ENCODE results near the gene HOXB8. TPM values are rescaled to one million over a fixed set of nuclear protein-coding genes. Genes with fewer than 3 reads are reported as not detected.

Gene HOXB8
- total RNA-seq, 1 experiment from 2014 or later = 0.70 TPM

DNA sequence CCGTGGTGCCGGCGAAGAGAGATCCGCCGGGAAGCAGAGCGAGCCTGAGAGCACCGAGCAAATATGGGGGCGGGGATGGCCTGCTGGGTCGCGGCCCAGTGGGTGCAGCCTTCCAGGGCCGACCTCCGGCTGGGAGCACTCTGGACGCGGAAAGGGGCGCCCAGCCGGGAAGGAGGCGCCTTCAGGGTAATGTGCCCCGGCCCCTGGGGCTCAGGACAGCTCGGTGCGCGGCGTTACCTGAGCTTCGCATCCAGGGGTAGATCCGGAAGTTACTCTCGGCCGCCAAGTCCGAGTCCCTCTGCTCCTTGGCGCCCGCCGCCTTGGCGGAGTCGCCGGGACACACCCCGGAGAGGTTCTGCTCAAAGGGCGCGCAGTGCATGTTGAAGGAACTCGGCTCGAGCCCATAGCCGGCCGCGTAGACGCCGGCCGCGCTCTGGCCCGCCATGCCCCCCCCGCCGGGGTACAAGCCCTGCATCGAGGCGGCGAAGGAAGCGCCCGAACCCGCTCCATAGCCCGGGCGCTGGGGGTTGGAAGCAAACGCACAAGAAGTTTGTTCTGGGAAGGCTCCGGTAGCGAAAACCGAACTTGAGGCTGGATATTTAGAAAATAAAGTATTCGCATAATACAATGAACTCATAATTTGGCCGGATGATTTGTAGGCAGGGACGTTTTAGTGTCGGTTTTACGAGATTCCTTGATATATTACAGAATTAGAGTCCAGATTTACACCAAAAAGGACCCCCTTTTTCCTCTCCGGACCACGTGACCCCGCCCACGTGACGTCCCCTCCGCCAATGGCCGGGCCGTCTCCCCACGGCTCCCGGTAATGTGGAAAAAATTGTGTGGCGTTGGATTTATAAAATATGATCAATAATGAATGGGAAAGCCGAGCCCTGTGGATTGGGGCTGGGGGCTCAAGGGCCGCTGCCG, 4.5 kb downstream of the HOXB8 start, which contains the start of gene HOXB7:
HOXB7 (minus strand) TSS at position 736 of the 930 bp plus-strand sequence; CDS start at position 637, 99 bp downstream.
- CTCF ChIA-PET = interaction anchor here (0.6 to 0.7 kb wide), 3 partner anchors 17 to 542 kb away, joined by 3 to 16 read pairs (median 6); no protein-coding TSS in a partner anchor
- Histone ChIP-seq H3K27ac (peak within 1 kb of the TSS; percentile 63), H3K4me2 (peak within 1 kb of the TSS; percentile 88), H3K36me3 (ENCODE audit: low read depth) (no peaks in the 10 kb centered on the region), H3K79me2 (ENCODE audit: low read depth) (peaks cover 24% of the 10 kb centered on the region), H2AFZ (peak within 1 kb of the TSS; percentile 92), H3K27me3 (ENCODE audit: insufficient read depth, low read depth) (no peaks in the 10 kb centered on the region), H3K9me2 (ENCODE audit: insufficient read depth) (no peaks in the 10 kb centered on the region), H3K4me3 (peak within 1 kb of the TSS; percentile 80), H3K4me1 (replicated peaks; ENCODE audit: insufficient read depth) (peaks cover 23% of the 10 kb centered on the region), H3F3A (ENCODE audit: insufficient read depth, low read depth) (no peaks in the 10 kb centered on the region; the same call in 1 of the 2 replicates), H4K20me1 (ENCODE audit: insufficient read depth) (no peaks in the 10 kb centered on the region), H3K9me3 (ENCODE audit: insufficient read depth, low read depth) (no peaks in the 10 kb centered on the region)
- no peak for TF ChIP-seq EZH2 (IDR thresholded peaks at IDR 0.05; ENCODE audit: low read depth)
- TF ChIP-seq, protein P1, sequence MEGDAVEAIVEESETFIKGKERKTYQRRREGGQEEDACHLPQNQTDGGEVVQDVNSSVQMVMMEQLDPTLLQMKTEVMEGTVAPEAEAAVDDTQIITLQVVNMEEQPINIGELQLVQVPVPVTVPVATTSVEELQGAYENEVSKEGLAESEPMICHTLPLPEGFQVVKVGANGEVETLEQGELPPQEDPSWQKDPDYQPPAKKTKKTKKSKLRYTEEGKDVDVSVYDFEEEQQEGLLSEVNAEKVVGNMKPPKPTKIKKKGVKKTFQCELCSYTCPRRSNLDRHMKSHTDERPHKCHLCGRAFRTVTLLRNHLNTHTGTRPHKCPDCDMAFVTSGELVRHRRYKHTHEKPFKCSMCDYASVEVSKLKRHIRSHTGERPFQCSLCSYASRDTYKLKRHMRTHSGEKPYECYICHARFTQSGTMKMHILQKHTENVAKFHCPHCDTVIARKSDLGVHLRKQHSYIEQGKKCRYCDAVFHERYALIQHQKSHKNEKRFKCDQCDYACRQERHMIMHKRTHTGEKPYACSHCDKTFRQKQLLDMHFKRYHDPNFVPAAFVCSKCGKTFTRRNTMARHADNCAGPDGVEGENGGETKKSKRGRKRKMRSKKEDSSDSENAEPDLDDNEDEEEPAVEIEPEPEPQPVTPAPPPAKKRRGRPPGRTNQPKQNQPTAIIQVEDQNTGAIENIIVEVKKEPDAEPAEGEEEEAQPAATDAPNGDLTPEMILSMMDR (conservative IDR thresholded peaks at IDR 0.05) = no peak
- DNase-seq = peak; percentile 52 to 64
- intact Hi-C loops (cut with micrococcal nuclease; ENCODE audit: unreplicated experiment) = loop anchor here (10.0 kb wide), 1 partner anchor 666 kb away; the partner anchor contains the start of gene PNPO
- POLR2A ChIA-PET (ENCODE audit: unreplicated experiment) = interaction anchor here (0.7 kb wide), 2 partner anchors 23 to 347 kb away, joined by 4 to 7 read pairs; no protein-coding TSS in a partner anchor
- BruUV-seq (replicated peaks) = no TSS peak

DNA sequence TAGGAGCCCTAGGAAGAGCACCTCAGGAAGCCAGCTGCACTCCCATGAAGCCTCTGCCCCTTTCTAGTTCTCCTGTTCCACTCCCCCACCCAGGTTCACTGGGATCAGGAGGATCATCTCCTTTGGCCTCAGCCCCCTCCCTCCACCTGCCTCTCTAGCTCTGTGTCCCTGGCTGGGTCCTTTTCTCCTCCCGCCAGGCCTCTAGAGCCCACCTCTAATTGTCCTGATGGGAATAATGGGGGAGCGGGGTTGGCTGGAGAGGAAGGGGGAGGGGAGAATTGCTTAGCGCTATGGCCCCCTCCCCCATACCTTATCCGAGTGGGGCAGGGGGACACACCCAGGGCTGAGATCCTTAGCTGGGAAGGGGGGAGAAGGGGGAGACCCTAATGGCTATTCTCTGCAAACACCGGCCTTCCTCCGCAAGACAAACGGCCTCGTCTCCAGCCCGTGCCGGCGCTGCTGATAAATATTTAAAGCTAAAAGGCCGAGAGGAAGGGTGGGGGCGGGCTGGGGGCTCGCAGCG, 5.3 kb downstream of the HOXB8 start:
- H3K27me3 ChIP-seq (ENCODE audit: insufficient read depth, low read depth) = no peaks in the 10 kb centered on the region
- TSS peak; percentile 36 for BruUV-seq (replicated peaks)
- peak overlapping the region; percentile 80 for H3K4me3 ChIP-seq
- no peaks in the 10 kb centered on the region for H3K9me3 ChIP-seq (ENCODE audit: insufficient read depth, low read depth)
- peaks cover 24% of the 10 kb centered on the region for H3K79me2 ChIP-seq (ENCODE audit: low read depth)
- intact Hi-C loops (cut with micrococcal nuclease; ENCODE audit: unreplicated experiment) = loop anchor here (10.0 kb wide), 1 partner anchor 665 kb away; the partner anchor contains the start of gene PNPO
- H2AFZ ChIP-seq = peak overlapping the region; percentile 92
- H3K9me2 ChIP-seq (ENCODE audit: insufficient read depth) = no peaks in the 10 kb centered on the region
- DNase-seq = no peak
- H3K36me3 ChIP-seq (ENCODE audit: low read depth) = no peaks in the 10 kb centered on the region
- H3K4me1 ChIP-seq (replicated peaks; ENCODE audit: insufficient read depth) = peaks cover 29% of the 10 kb centered on the region
- ChIA-PET POLR2A (ENCODE audit: unreplicated experiment) (interaction anchor here (0.7 kb wide), 2 partner anchors 23 to 347 kb away, joined by 4 to 7 read pairs; no protein-coding TSS in a partner anchor), CTCF (interaction anchor here (0.6 to 0.7 kb wide), 5 partner anchors 18 to 541 kb away, joined by 3 to 16 read pairs (median 6); no protein-coding TSS in a partner anchor)
- no peaks in the 10 kb centered on the region for H4K20me1 ChIP-seq (ENCODE audit: insufficient read depth)
- peak overlapping the region; percentile 88 for H3K4me2 ChIP-seq
- peak overlapping the region; percentile 63 for H3K27ac ChIP-seq
- TF ChIP-seq EZH2 (IDR thresholded peaks at IDR 0.05; ENCODE audit: low read depth) = no peak
- TF ChIP-seq, protein P1 (conservative IDR thresholded peaks at IDR 0.05) = no peak
- H3F3A ChIP-seq (ENCODE audit: insufficient read depth, low read depth) = peaks cover 4% of the 10 kb centered on the region

DNA sequence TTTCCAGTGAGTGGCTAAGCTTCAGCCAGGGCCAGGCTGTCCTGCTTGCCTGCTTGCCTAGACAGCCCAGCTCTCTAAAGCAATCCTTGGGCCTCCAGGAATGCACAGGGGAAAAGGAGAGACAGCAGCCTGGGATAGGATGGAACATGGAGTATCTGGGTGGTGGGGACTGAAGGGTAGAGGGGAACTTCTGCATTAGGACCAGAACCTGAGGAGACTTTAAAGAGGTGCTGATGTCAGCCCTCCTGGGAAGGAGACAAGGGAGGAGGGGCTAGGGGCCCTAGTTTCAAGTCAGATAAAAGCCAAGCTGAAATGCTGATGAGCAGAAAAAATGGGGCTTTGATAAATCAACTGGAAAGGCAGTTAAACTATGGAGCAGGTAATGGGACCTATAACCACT, 6.1 kb downstream of the HOXB8 start:
- peak overlapping the region; percentile 88 for H3K4me2 ChIP-seq
- H3K27ac ChIP-seq = no peak overlapping the region
- no peak for DNase-seq

More for the DNA sequence above, 6.1 kb downstream of the HOXB8 start:
- no peaks in the 10 kb centered on the region for H3K9me3 ChIP-seq (ENCODE audit: insufficient read depth, low read depth)
- CTCF ChIA-PET = interaction anchor here (0.6 kb wide), 2 partner anchors 120 to 319 kb away, joined by 3 to 8 read pairs; no protein-coding TSS in a partner anchor
- H3K4me1 ChIP-seq (replicated peaks; ENCODE audit: insufficient read depth) = peaks cover 29% of the 10 kb centered on the region
- H3F3A ChIP-seq (ENCODE audit: insufficient read depth, low read depth) = peaks cover 12% of the 10 kb centered on the region
- H3K79me2 ChIP-seq (ENCODE audit: low read depth) = peaks cover 29% of the 10 kb centered on the region
- H3K9me2 ChIP-seq (ENCODE audit: insufficient read depth) = no peaks in the 10 kb centered on the region
- H3K36me3 ChIP-seq (ENCODE audit: low read depth) = no peaks in the 10 kb centered on the region
- H2AFZ ChIP-seq = no peak overlapping the region
- BruUV-seq (replicated peaks) = no TSS peak
- intact Hi-C loops (cut with micrococcal nuclease; ENCODE audit: unreplicated experiment) = no loop called here
- H4K20me1 ChIP-seq (ENCODE audit: insufficient read depth) = no peaks in the 10 kb centered on the region
- POLR2A ChIA-PET (ENCODE audit: unreplicated experiment) = interaction anchor here (0.6 kb wide), 1 partner anchor 277 kb away, joined by 7 read pairs; no protein-coding TSS in a partner anchor
- peak overlapping the region; percentile 80; the same call in 1 of the 2 replicates for H3K4me3 ChIP-seq
- TF ChIP-seq, protein P1 (conservative IDR thresholded peaks at IDR 0.05) = no peak
- no peaks in the 10 kb centered on the region for H3K27me3 ChIP-seq (ENCODE audit: insufficient read depth, low read depth)
